Progenitor cell of endocrine pancreas (in vitro differentiated cells): ENCODE measurements around the gene TMEM119. TPM values are rescaled to one million over a fixed set of nuclear protein-coding genes. Genes with fewer than 3 reads are reported as not detected.

ENCODE experiments used
- DNase-seq: peaks from one replicate; pipeline ENCODE4 v3.0.0; 2021; ENCODE audit warnings: low spot score; ENCODE audit not compliant: unreplicated experiment
- H3K27ac Mint-ChIP-seq: 2 replicates; pipeline ENCODE4 v1.8.0; 2021; ENCODE audit warnings: mild to moderate bottlenecking, moderate library complexity, mixed read lengths
- H3K27me3 Mint-ChIP-seq: 2 replicates; pipeline ENCODE4 v1.8.0; 2021; ENCODE audit warnings: mixed read lengths
- H3K36me3 Mint-ChIP-seq: 2 replicates; pipeline ENCODE4 v1.8.0; 2022; ENCODE audit warnings: mixed read lengths; ENCODE audit not compliant: insufficient read depth
- H3K4me1 Mint-ChIP-seq: 2 replicates; pipeline ENCODE4 v1.8.0; 2021; ENCODE audit warnings: low read depth, mixed read lengths
- H3K4me3 Mint-ChIP-seq: 2 replicates; pipeline ENCODE4 v1.8.0; 2021; ENCODE audit warnings: low read depth, mild to moderate bottlenecking, moderate library complexity, mixed read lengths
- H3K9me3 Mint-ChIP-seq: 2 replicates; pipeline ENCODE4 v1.8.0; 2021; ENCODE audit warnings: low read depth, mixed read lengths
- total RNA-seq: library from RNA; stranded (reverse); gene quantifications from 2 replicates; pipeline ENCODE4 v1.2.1, GENCODE V29; 2021
- TF ChIP-seq, protein P1 (sequence below): fragments of 200-600 bp; sonication (generic); IDR thresholded peaks from one replicate; pipeline ENCODE4 v1.5.0; 2021; ENCODE audit warnings: antibody characterized with exemption, mild to moderate bottlenecking; ENCODE audit not compliant: unreplicated experiment

The TMEM119 gene
- total RNA-seq, 1 donor from 2014 or later: not detected

DNA sequence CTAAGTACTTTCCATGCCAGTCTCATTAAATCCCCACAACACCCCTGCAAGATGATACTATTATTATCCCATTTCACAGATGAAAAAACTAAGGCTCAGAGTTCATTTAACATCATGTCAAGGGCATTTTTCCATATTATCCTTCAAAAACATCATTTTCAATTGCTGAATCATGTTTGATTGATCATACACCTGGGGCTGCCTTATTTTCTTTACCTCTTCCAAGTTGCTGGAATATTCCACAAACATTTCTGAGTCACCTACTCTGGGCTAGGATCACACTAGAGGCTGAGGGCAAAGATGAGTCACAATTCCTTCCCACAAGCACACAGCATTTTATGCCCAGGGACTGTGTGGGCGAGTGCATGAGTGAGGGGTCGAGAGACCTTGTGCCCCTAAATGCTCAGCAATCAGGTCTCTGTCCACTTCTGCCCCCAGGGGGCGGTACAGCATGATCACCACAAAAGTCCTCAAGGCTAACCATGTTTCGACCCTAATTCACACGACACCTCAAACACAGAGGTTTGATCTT lies 14.1 kb upstream of the TMEM119 start:
- Mint-ChIP-seq H3K4me3 (no peak overlapping the region), H3K9me3 (peaks cover 5% of the 10 kb centered on the region), H3K27ac (no peak overlapping the region), H3K4me1 (no peaks in the 10 kb centered on the region), H3K27me3 (peaks cover 13% of the 10 kb centered on the region), H3K36me3 (no peaks in the 10 kb centered on the region)
- TF ChIP-seq, protein P1, sequence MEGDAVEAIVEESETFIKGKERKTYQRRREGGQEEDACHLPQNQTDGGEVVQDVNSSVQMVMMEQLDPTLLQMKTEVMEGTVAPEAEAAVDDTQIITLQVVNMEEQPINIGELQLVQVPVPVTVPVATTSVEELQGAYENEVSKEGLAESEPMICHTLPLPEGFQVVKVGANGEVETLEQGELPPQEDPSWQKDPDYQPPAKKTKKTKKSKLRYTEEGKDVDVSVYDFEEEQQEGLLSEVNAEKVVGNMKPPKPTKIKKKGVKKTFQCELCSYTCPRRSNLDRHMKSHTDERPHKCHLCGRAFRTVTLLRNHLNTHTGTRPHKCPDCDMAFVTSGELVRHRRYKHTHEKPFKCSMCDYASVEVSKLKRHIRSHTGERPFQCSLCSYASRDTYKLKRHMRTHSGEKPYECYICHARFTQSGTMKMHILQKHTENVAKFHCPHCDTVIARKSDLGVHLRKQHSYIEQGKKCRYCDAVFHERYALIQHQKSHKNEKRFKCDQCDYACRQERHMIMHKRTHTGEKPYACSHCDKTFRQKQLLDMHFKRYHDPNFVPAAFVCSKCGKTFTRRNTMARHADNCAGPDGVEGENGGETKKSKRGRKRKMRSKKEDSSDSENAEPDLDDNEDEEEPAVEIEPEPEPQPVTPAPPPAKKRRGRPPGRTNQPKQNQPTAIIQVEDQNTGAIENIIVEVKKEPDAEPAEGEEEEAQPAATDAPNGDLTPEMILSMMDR: peak; percentile 55
- no peak for DNase-seq

DNA sequence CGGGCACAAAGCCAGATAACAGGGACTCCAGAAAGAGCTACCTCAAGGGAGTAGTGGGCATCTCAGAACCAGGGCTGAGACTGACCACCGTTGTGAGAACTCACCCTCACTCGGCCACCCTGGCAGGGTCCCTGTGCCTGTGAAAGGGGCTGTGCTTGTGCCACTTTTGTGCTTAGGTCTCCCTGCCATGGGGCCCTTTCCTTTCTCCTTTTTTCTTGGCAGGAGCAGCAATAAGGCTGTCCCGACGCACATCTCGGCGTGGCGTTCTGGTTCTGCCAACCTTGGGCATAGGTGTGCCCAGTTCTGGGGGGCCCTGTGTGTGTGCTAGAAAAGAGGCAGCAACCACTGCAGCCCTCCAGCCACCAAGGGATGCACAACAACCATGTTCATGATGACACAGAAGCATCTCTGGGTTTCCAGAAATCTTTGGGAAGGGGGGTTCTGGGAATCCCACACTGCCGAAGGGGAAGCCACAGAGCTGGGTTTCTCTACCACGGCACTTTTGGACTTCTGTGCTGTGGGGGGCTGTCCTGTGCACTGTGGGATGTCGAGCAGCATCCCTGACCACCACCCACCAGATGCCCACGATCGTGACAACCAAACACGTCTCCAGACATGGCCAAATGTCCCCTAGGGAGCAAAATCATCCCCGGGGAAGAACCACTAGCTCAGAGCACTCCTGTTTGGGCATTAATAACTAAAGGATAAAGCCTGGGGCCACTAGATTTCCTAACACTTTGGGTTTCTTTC lies 13.1 kb upstream of the TMEM119 start:
- no peaks in the 10 kb centered on the region for H3K9me3 Mint-ChIP-seq
- TF ChIP-seq, protein P1: no peak
- H3K4me3 Mint-ChIP-seq: no peak overlapping the region
- no peaks in the 10 kb centered on the region for H3K4me1 Mint-ChIP-seq
- H3K27ac Mint-ChIP-seq: no peak overlapping the region
- peaks cover 13% of the 10 kb centered on the region for H3K27me3 Mint-ChIP-seq
- no peaks in the 10 kb centered on the region for H3K36me3 Mint-ChIP-seq
- no peak for DNase-seq

DNA sequence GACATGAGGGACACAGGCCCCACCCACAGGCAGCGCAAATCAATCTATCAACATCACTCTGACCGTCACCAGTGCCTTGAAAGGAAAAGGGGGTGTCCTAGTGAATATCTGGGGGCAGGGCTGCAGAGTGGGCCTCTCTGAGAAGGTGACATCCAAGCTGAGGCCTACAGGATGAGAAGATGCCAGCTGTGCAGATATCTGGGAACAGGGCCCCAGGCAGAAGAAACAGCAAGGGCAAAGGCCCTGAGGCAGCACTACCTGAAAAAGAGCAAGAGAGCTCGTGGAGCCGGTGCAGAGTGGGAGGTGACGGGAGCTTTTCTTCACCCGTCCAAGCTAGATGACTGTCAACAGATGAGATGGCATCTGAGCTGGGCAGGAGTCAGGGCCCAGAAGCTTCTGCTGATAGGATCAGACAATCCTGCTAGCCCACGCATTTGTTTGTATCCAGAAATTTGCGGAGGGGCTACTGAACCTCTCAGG lies 12.5 kb upstream of the TMEM119 start:
- no peak overlapping the region for H3K4me3 Mint-ChIP-seq
- no peaks in the 10 kb centered on the region for H3K9me3 Mint-ChIP-seq
- H3K27ac Mint-ChIP-seq: no peak overlapping the region
- DNase-seq: no peak
- peaks cover 13% of the 10 kb centered on the region for H3K27me3 Mint-ChIP-seq
- H3K4me1 Mint-ChIP-seq: no peaks in the 10 kb centered on the region
- H3K36me3 Mint-ChIP-seq: no peaks in the 10 kb centered on the region
- TF ChIP-seq, protein P1: no peak

DNA sequence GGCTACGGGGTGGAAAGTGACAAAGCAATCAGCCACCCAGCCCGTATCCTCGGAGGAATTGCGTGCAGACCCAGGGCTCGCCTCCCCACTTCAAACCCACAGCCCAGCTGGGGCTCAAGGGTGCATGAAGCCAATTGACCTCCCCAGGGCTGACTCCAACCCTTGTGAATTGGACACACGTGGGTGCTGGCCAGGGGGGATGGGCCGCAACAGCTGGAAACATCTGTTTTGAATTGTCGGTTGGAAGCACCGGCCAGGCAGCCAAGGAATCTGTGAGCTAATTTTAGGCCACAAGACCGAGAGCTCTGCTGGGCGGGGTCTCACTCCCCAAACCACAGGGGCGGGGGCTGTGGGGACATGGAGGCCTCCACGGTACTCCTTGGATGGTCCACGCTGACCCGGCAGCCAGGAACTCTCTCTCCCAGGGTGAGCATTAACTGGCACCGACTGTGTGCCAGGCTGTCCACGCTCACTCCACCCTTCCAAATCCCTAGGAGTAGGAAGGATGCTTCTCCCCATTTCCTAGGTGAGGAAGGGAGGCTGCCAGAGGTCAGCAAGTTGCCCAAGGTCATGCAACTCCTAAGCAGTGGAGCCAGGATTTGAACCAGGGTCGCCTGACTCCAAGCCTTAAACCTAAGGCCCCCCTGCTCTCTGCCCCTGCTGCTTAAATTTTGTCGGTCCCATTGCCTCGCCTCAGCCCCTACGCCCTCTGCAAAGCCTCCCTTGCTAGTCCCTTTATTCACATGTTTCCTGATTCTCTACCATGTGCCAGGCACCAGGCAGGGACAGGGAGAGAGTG lies 11.9 kb upstream of the TMEM119 start:
- H3K4me3 Mint-ChIP-seq: no peak overlapping the region
- H3K9me3 Mint-ChIP-seq: no peaks in the 10 kb centered on the region
- TF ChIP-seq, protein P1: no peak
- no peaks in the 10 kb centered on the region for H3K4me1 Mint-ChIP-seq
- no peak overlapping the region for H3K27ac Mint-ChIP-seq
- no peak for DNase-seq
- H3K36me3 Mint-ChIP-seq: no peaks in the 10 kb centered on the region
- peaks cover 16% of the 10 kb centered on the region for H3K27me3 Mint-ChIP-seq

DNA sequence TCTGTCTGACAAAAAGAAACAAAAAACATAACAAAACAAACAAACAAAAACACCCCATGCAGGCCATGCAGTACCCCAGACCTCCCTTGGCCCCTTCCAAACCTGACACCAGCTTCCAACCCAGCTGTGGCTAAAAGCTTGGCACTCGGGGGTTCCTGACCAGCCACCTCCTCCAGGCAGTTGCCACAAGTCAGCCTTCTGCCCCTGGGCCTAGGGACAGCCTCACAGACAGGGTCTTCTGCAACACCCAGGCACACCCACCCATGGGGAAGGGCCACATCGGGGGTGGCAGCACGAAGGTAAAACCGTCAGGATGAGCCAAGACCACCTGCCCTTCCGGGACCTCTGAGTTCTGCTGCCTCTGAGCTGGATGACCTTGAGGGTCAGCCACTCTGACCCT lies 10.7 kb upstream of the TMEM119 start:
- Mint-ChIP-seq H3K36me3 (no peaks in the 10 kb centered on the region), H3K4me3 (no peak overlapping the region), H3K9me3 (no peaks in the 10 kb centered on the region), H3K27ac (no peak overlapping the region), H3K27me3 (peaks cover 19% of the 10 kb centered on the region), H3K4me1 (no peaks in the 10 kb centered on the region)
- TF ChIP-seq, protein P1: no peak
- DNase-seq: no peak
